HG03575 (cell line): ENCODE results near the gene GSK3B.

Source experiments
- ATAC-seq: cut with Tn5 transposase; IDR thresholded peaks from one replicate; pipeline ENCODE4 v1.9.1; 2021; ENCODE audit not compliant: unreplicated experiment, insufficient number of reproducible peaks, low FRiP score; ENCODE audit errors: extremely low read depth

The GSK3B gene

GRCh38 chr3:119973018-119973646 lies 121.1 kb downstream of the GSK3B start:
- ATAC-seq, result no peak

- no peak for ATAC-seq
Measured at GRCh38 chr3:119969759-119970158, 124.5 kb downstream of the GSK3B start.

GRCh38 chr3:119967353-119968006 lies 126.8 kb downstream of the GSK3B start:
- ATAC-seq, result no peak

GRCh38 chr3:119965692-119966091 lies 128.6 kb downstream of the GSK3B start:
- ATAC-seq, result no peak

GRCh38 chr3:119964294-119964693 lies 130.0 kb downstream of the GSK3B start:
- ATAC-seq, result no peak

GRCh38 chr3:119955972-119956371 lies 138.3 kb downstream of the GSK3B start:
- ATAC-seq, result no peak

- no peak for ATAC-seq
Measured at GRCh38 chr3:119950666-119951325, 143.5 kb downstream of the GSK3B start.

- ATAC-seq, result no peak
Measured at GRCh38 chr3:119945291-119945690, 149.0 kb downstream of the GSK3B start.

- no peak for ATAC-seq
Measured at GRCh38 chr3:119944091-119944490, 150.2 kb downstream of the GSK3B start.

- no peak for ATAC-seq
Measured at GRCh38 chr3:119939077-119939476, 155.2 kb downstream of the GSK3B start.

GRCh38 chr3:119937229-119937628 lies 157.0 kb downstream of the GSK3B start:
- peak; percentile 90 for ATAC-seq

GRCh38 chr3:119934249-119934648 lies 160.0 kb downstream of the GSK3B start:
- no peak for ATAC-seq

- ATAC-seq, result no peak
Measured at GRCh38 chr3:119933207-119933606, 161.0 kb downstream of the GSK3B start.

- ATAC-seq, result no peak
Measured at GRCh38 chr3:119930286-119930685, 164.0 kb downstream of the GSK3B start.

- ATAC-seq, result no peak
Measured at GRCh38 chr3:119927190-119927589, 167.1 kb downstream of the GSK3B start.

- no peak for ATAC-seq
Measured at GRCh38 chr3:119924111-119925094, 169.8 kb downstream of the GSK3B start.

- ATAC-seq, result no peak
Measured at GRCh38 chr3:119918992-119919933, 175.0 kb downstream of the GSK3B start.

- ATAC-seq, result no peak
Measured at GRCh38 chr3:119913021-119913420, 181.2 kb downstream of the GSK3B start.
